Fibroblast of lung (primary cell): Measurements from ENCODE around the gene ANXA2. TPM values are rescaled to one million over a fixed set of nuclear protein-coding genes. Genes with fewer than 3 reads are reported as not detected.
A peak's percentile ranks its signal among the peaks of the same experiment; 100 is the strongest.

Experiments used
- DNase-seq, 2 donors: peaks; one replicate each; pipeline versions ENCODE4 v3.0.0 to v3.0.0-alpha.2; 2010; ENCODE audit warnings: low read depth in 2 of 2
- H2AFZ ChIP-seq: 2 replicates; pipeline ENCODE4 v1.5.1; 2012; ENCODE audit warnings: low read length, control low read depth, inconsistent platforms
- H3K27ac ChIP-seq: 2 replicates; pipeline ENCODE4 v1.5.1; 2011; ENCODE audit warnings: low read length, control low read depth; ENCODE audit not compliant: insufficient read depth
- H3K27me3 ChIP-seq: 2 replicates; pipeline ENCODE4 v1.5.1; 2011; ENCODE audit warnings: mild to moderate bottlenecking, low read length; ENCODE audit not compliant: control insufficient read depth, insufficient read depth
- H3K36me3 ChIP-seq: 2 replicates; pipeline ENCODE4 v1.5.1; 2011; ENCODE audit warnings: low read length; ENCODE audit not compliant: control insufficient read depth, insufficient read depth
- H3K4me1 ChIP-seq: 2 replicates; pipeline ENCODE4 v1.5.1; 2011; ENCODE audit warnings: low read length; ENCODE audit not compliant: control insufficient read depth, insufficient read depth; ENCODE audit errors: extremely low read depth
- H3K4me2 ChIP-seq: 2 replicates; pipeline ENCODE4 v1.5.1; 2011; ENCODE audit warnings: low read length, control low read depth; ENCODE audit not compliant: insufficient read depth; ENCODE audit errors: extremely low read depth
- H3K4me3 ChIP-seq, 4 experiments: fragments of 200-600 bp in 1 of 4; sonication (generic) in 1 of 4; replicated peaks in 1 of 4; 2 replicates each; pipeline ENCODE4 v1.5.1; 2011 to 2016; ENCODE audit warnings: low read length in 4 of 4, low read depth in 3 of 4, mild to moderate bottlenecking in 3 of 4, control low read depth in 2 of 4, inconsistent platforms in 1 of 4, mixed read lengths in 1 of 4; ENCODE audit not compliant: insufficient read depth in 1 of 4; ENCODE audit errors: control extremely low read depth in 1 of 4
- H3K79me2 ChIP-seq: 2 replicates; pipeline ENCODE4 v1.5.1; 2012; ENCODE audit warnings: mild to moderate bottlenecking, low read length, inconsistent platforms; ENCODE audit not compliant: control insufficient read depth, insufficient read depth
- H3K9ac ChIP-seq: 2 replicates; pipeline ENCODE4 v1.5.1; 2011; ENCODE audit warnings: mild to moderate bottlenecking, low read length, control low read depth; ENCODE audit not compliant: insufficient read depth
- H3K9me3 ChIP-seq: 2 replicates; pipeline ENCODE4 v1.5.1; 2012; ENCODE audit warnings: low read depth, low read length; ENCODE audit not compliant: control insufficient read depth, insufficient read depth
- H4K20me1 ChIP-seq: 2 replicates; pipeline ENCODE4 v1.5.1; 2011; ENCODE audit warnings: low read length; ENCODE audit not compliant: control insufficient read depth, insufficient read depth; ENCODE audit errors: extremely low read depth
- EZH2 ChIP-seq: IDR thresholded peaks from 2 replicates; pipeline ENCODE4 v1.5.1; 2012; ENCODE audit warnings: low read length, control low read depth, mild to moderate bottlenecking; ENCODE audit errors: missing control alignments
- polyA plus RNA-seq, 2 donors: library from polyadenylated mRNA; depleted of rRNA in 1 of 2; stranded (reverse) in 1 of 2; unstranded in 1 of 2; fragments of >200 nt; gene quantifications; 2 replicates each; pipeline ENCODE4 v1.2.1, GENCODE V29; 2011 to 2012; ENCODE audit warnings: missing spikeins in 1 of 2
- total RNA-seq: library from RNA; depleted of rRNA; stranded (reverse); fragments of >200 nt; gene quantifications from 2 replicates; pipeline ENCODE4 v1.2.1, GENCODE V29; 2014
- TF ChIP-seq, protein P1 (sequence below), 2 donors: IDR thresholded peaks in 1 of 2; conservative IDR thresholded peaks in 1 of 2; 1 replicate in 1 of 2; 2 replicates in 1 of 2; pipeline ENCODE4 v1.5.1; 2011 to 2012; ENCODE audit warnings: low read length in 2 of 2, control low read depth in 1 of 2, inconsistent platforms in 1 of 2, low read depth in 1 of 2, mild to moderate bottlenecking in 1 of 2

The ANXA2 gene
- total and polyA plus RNA-seq, 2 donors (not counting 1 experiment from before 2014, with no cell fraction given) = 2,754 to 4,872 TPM

DNA sequence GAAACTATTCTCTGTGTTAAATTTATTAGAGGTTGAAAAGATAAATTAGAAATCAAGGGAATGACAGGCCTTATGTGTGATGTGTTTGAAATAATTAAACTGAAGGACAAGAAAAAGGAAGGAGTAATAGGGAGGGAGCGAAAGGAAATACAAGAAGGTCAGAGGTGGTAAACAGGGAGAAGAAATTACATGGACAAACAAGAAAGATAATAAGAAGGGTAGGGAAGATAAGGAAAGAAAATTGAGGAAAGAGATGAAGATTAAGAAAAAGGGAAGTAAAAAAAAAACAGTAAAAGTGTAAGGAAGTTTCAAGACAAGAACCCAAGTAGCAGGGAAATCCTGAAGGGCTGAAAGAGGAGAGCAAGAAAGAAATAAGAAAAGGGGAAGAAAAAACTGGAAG, 26.2 kb upstream of the ANXA2 start:
- Histone ChIP-seq H3K4me3 (no peak overlapping the region), H3K27me3 (no peaks in the 10 kb centered on the region), H3K9ac (no peak overlapping the region), H3K27ac (peak overlapping the region; percentile 63), H3K4me2 (peak overlapping the region; percentile 17), H3K9me3 (no peaks in the 10 kb centered on the region), H3K79me2 (no peaks in the 10 kb centered on the region), H4K20me1 (no peaks in the 10 kb centered on the region), H3K36me3 (no peaks in the 10 kb centered on the region), H2AFZ (no peak overlapping the region), H3K4me1 (peaks cover 9% of the 10 kb centered on the region)
- no peak for DNase-seq
- TF ChIP-seq, protein P1, sequence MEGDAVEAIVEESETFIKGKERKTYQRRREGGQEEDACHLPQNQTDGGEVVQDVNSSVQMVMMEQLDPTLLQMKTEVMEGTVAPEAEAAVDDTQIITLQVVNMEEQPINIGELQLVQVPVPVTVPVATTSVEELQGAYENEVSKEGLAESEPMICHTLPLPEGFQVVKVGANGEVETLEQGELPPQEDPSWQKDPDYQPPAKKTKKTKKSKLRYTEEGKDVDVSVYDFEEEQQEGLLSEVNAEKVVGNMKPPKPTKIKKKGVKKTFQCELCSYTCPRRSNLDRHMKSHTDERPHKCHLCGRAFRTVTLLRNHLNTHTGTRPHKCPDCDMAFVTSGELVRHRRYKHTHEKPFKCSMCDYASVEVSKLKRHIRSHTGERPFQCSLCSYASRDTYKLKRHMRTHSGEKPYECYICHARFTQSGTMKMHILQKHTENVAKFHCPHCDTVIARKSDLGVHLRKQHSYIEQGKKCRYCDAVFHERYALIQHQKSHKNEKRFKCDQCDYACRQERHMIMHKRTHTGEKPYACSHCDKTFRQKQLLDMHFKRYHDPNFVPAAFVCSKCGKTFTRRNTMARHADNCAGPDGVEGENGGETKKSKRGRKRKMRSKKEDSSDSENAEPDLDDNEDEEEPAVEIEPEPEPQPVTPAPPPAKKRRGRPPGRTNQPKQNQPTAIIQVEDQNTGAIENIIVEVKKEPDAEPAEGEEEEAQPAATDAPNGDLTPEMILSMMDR (conservative IDR thresholded peaks at IDR 0.05 in 1 of 2, IDR thresholded peaks at IDR 0.05 in 1 of 2; ENCODE audit: low read depth in 1 of 2, low read length in 2 of 2) = no peak
- TF ChIP-seq EZH2 = no peak

DNA sequence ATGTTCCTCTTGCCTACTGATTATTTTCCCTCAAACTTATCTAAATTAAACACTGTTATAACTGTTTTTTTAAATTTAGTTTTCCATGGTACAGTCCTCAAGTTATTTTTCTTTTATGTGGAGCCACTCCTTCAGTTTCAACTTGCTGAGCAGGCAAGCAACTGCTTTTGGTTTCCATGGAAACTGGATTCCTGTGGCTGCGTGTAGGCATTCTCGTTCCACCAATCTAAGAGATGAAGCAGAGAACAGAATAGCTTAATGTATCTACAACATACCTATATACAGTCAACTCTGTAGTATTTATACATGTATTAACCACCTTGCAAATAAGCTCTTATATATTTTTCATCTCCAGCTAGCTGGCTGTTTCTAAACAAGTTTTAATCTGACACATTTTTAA, 25.8 kb upstream of the ANXA2 start:
- Histone ChIP-seq H3K4me3 (no peak overlapping the region), H3K79me2 (no peaks in the 10 kb centered on the region), H3K9me3 (no peaks in the 10 kb centered on the region), H4K20me1 (no peaks in the 10 kb centered on the region), H3K4me1 (peaks cover 9% of the 10 kb centered on the region), H3K27me3 (no peaks in the 10 kb centered on the region), H3K9ac (no peak overlapping the region), H3K27ac (peak overlapping the region; percentile 63), H3K4me2 (peak overlapping the region; percentile 17), H2AFZ (no peak overlapping the region), H3K36me3 (no peaks in the 10 kb centered on the region)
- TF ChIP-seq, protein P1 (conservative IDR thresholded peaks at IDR 0.05 in 1 of 2, IDR thresholded peaks at IDR 0.05 in 1 of 2; ENCODE audit: low read depth in 1 of 2, low read length in 2 of 2) = no peak
- TF ChIP-seq EZH2 = no peak
- peak; percentile 89 to 94 for DNase-seq

DNA sequence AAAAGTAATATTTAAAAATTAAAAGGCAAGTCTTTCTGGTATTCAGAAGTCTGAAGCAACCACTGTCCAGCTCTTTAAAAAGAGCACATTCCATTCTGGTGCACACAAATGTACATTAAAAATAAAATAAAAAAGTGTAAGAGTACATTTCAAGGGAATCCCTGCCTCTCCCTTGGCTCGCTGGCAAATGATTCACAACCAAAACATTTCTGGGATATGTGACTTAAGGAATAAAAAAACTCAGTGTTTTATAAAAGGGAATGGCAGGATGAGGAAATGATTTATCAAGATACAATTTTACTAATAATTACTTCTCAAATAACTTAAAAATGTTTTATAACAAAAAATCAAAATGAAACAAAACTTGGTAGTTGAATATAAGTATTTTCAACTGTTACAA, 23.8 kb upstream of the ANXA2 start:
- Histone ChIP-seq H2AFZ (no peak overlapping the region), H3K9me3 (no peaks in the 10 kb centered on the region), H3K9ac (no peak overlapping the region), H3K4me3 (no peak overlapping the region), H4K20me1 (no peaks in the 10 kb centered on the region), H3K36me3 (no peaks in the 10 kb centered on the region), H3K79me2 (no peaks in the 10 kb centered on the region), H3K27ac (no peak overlapping the region), H3K4me1 (peaks cover 9% of the 10 kb centered on the region), H3K4me2 (peak overlapping the region; percentile 42), H3K27me3 (no peaks in the 10 kb centered on the region)
- peak; percentile 83 to 91 for DNase-seq
- no peak for TF ChIP-seq EZH2
- TF ChIP-seq, protein P1 (conservative IDR thresholded peaks at IDR 0.05 in 1 of 2, IDR thresholded peaks at IDR 0.05 in 1 of 2; ENCODE audit: low read depth in 1 of 2, low read length in 2 of 2) = no peak
